Thoracic aorta (tissue), 2 donors: Measurements from ENCODE around the gene KCNT1. TPM values are rescaled to one million over a fixed set of nuclear protein-coding genes. Genes with fewer than 3 reads are reported as not detected.

ENCODE experiments used
- ATAC-seq: fragments of 150-250 bp; one replicate; pipeline ENCODE4 v1.8.0; 2017; ENCODE audit warnings: low read depth; ENCODE audit not compliant: insufficient number of reproducible peaks, low FRiP score
- DNase-seq: peaks from one replicate; pipeline ENCODE4 v3.0.0-alpha.2; 2020; ENCODE audit warnings: low spot score
- H3K27ac ChIP-seq, 2 donors: fragments of 200-600 bp; sonication (generic); 1 replicate in 1 of 2; 2 replicates in 1 of 2; pipeline ENCODE4 v1.5.1; 2016; ENCODE audit warnings: mild to moderate bottlenecking in 2 of 2, moderate library complexity in 2 of 2
- H3K27me3 ChIP-seq: fragments of 200-600 bp; sonication (generic); replicated peaks from 2 replicates; pipeline ENCODE4 v1.6.0; 2016; ENCODE audit warnings: mild to moderate bottlenecking; ENCODE audit not compliant: insufficient read depth
- H3K36me3 ChIP-seq: fragments of 200-600 bp; sonication (generic); one replicate; pipeline ENCODE4 v1.5.1; 2016
- H3K4me1 ChIP-seq, 2 donors: fragments of 200-600 bp; sonication (generic); 1 replicate in 1 of 2; 2 replicates in 1 of 2; pipeline versions ENCODE4 v1.5.1 to v1.6.0; 2016; ENCODE audit warnings: low read depth in 2 of 2, mild to moderate bottlenecking in 1 of 2; ENCODE audit not compliant: control insufficient read depth in 1 of 2
- H3K4me3 ChIP-seq: fragments of 200-600 bp; sonication (generic); 2 replicates; pipeline ENCODE4 v1.5.1; 2016; ENCODE audit warnings: mild to moderate bottlenecking
- H3K9me3 ChIP-seq: fragments of 200-600 bp; sonication (generic); 2 replicates; pipeline ENCODE4 v1.5.1; 2016
- CTCF ChIP-seq: fragments of 200-600 bp; sonication (generic); IDR thresholded peaks from one replicate; pipeline ENCODE4 v1.5.1; 2019; ENCODE audit warnings: antibody characterized with exemption
- total RNA-seq, 2 donors: library from RNA; depleted of rRNA; stranded (reverse); fragments of >200 nt; gene quantifications; one replicate each; pipeline versions ENCODE4 v1.1.0 to v1.2.3, GENCODE V29; 2016

Gene KCNT1
- total RNA-seq, 2 donors from 2014 or later: 0.28 to 0.54 TPM

- ATAC-seq (no peak), DNase-seq (no peak)
- Histone ChIP-seq H3K27ac (no peak overlapping the region), H3K9me3 (no peaks in the 10 kb centered on the region), H3K4me1 (peaks cover 0 to 5% of the 10 kb centered on the region in 2 donors), H3K27me3 (no peaks in the 10 kb centered on the region), H3K4me3 (no peak overlapping the region), H3K36me3 (no peaks in the 10 kb centered on the region)
- TF ChIP-seq CTCF: no peak
Observed at GRCh38 chr9:135704483-135704882, 2.5 kb downstream of the KCNT1 start.

- TF ChIP-seq CTCF: no peak
Observed at GRCh38 chr9:135705376-135705775, 3.4 kb downstream of the KCNT1 start.

GRCh38 chr9:135706288-135706687, 4.3 kb downstream of the KCNT1 start:
- Histone ChIP-seq H3K9me3 (no peaks in the 10 kb centered on the region), H3K27ac (no peak overlapping the region), H3K27me3 (no peaks in the 10 kb centered on the region), H3K36me3 (no peaks in the 10 kb centered on the region), H3K4me3 (no peak overlapping the region), H3K4me1 (peaks cover 0 to 5% of the 10 kb centered on the region in 2 donors)
- DNase-seq (no peak), ATAC-seq (no peak)
- no peak for TF ChIP-seq CTCF

More at GRCh38 chr9:135705376-135705775, 3.4 kb downstream of the KCNT1 start:
- DNase-seq (no peak), ATAC-seq (no peak)
- Histone ChIP-seq H3K27me3 (no peaks in the 10 kb centered on the region), H3K9me3 (no peaks in the 10 kb centered on the region), H3K4me3 (no peak overlapping the region), H3K27ac (no peak overlapping the region), H3K4me1 (peaks cover 0 to 5% of the 10 kb centered on the region in 2 donors), H3K36me3 (no peaks in the 10 kb centered on the region)

- H3K9me3 ChIP-seq: no peaks in the 10 kb centered on the region
- no peaks in the 10 kb centered on the region for H3K27me3 ChIP-seq
- H3K36me3 ChIP-seq: no peaks in the 10 kb centered on the region
- DNase-seq: no peak
- no peak overlapping the region for H3K27ac ChIP-seq
- H3K4me1 ChIP-seq: peaks cover 0 to under 1% of the 10 kb centered on the region in 2 donors
- ATAC-seq: no peak
- TF ChIP-seq CTCF: no peak
- H3K4me3 ChIP-seq: no peak overlapping the region
Observed at GRCh38 chr9:135707252-135708138, 5.5 kb downstream of the KCNT1 start.

- no peak overlapping the region for H3K4me3 ChIP-seq
- no peaks in the 10 kb centered on the region for H3K27me3 ChIP-seq
- no peaks in the 10 kb centered on the region for H3K4me1 ChIP-seq
- H3K27ac ChIP-seq: no peak overlapping the region
- ATAC-seq (no peak), DNase-seq (no peak)
- no peaks in the 10 kb centered on the region for H3K9me3 ChIP-seq
- no peaks in the 10 kb centered on the region for H3K36me3 ChIP-seq
- TF ChIP-seq CTCF: no peak
Observed at GRCh38 chr9:135708164-135708563, 6.2 kb downstream of the KCNT1 start.
